ENCODE data around the gene MRPS5. TPM values are rescaled to one million over a fixed set of nuclear protein-coding genes. Genes with fewer than 3 reads are reported as not detected.

The MRPS5 gene
- total and polyA plus RNA-seq, 7 experiments from 2014 or later, result 26.3 to 72.9 (median 41.5) TPM

GRCh38 chr2:95036596-95037383, 84.8 kb downstream of the MRPS5 start:
- Histone ChIP-seq H3K4me3 (ENCODE audit: low read length) (no peak overlapping the region), H3K27me3 (ENCODE audit: control insufficient read depth in 2 of 2, insufficient read depth in 2 of 2, low read length in 2 of 2) (no peaks in the 10 kb centered on the region), H3K27ac (ENCODE audit: low read depth, low read length) (peak overlapping the region; percentile 62), H3K9me3 (ENCODE audit: control insufficient read depth in 2 of 3, low read length in 3 of 3) (no peaks in the 10 kb centered on the region), H3K36me3 (ENCODE audit: control insufficient read depth in 2 of 3, insufficient read depth in 3 of 3, low read length in 3 of 3) (peaks cover 0 to 19% (median 0%) of the 10 kb centered on the region in 3 experiments), H3K4me1 (ENCODE audit: control insufficient read depth in 2 of 2, insufficient read depth in 2 of 2, low read length in 2 of 2) (peaks cover 0 to 65% of the 10 kb centered on the region in 2 donors)
- ChIA-PET POLR2A (no interaction called here), CTCF (no interaction called here)
- Mint-ChIP-seq H3K27me3 (no peaks in the 10 kb centered on the region), H3K4me1 (peaks cover 41 to 97% (median 92%) of the 10 kb centered on the region in 7 donors), H3K4me3 (peak overlapping the region; percentile 39 to 74 (median 57)), H3K9me3 (peaks cover 0 to 17% (median 0%) of the 10 kb centered on the region in 11 donors), H3K27ac (peak overlapping the region; percentile 49 to 98 (median 84)), H3K36me3 (peaks cover 4 to 50% (median 39%) of the 10 kb centered on the region in 5 donors)
- no peak for ATAC-seq
- intact Hi-C loops (cut with micrococcal nuclease), result no loop called here
- DNase-seq, result no peak

Other genes starting within 250 kb of the MRPS5 start
- 100 to 1,000 TPM; 124 to 575 (median 159) TPM for gene MAL, start 96.1 kb downstream of the MRPS5 start, total RNA-seq
- gene MAL, start 96.1 kb downstream of the MRPS5 start, polyA plus RNA-seq, result 100 to 1,000 TPM; 355 to 408 TPM
- gene ZNF514, start 38.0 kb upstream of the MRPS5 start, total RNA-seq, result 10 to 100 TPM; 10.6 to 39.9 (median 16.6) TPM
- gene ZNF514, start 38.0 kb upstream of the MRPS5 start, polyA plus RNA-seq, result 10 to 100 TPM in 1 of 2 donors, 1 to 10 TPM in 1; 6.6 to 11.2 TPM
- gene ZNF2, start 44.0 kb upstream of the MRPS5 start, total RNA-seq, result 10 to 100 TPM in 1 of 5 experiments, 1 to 10 TPM in 4; 1.5 to 10.2 (median 3.4) TPM
- 1 to 10 TPM; 3.1 to 6.1 TPM for gene ZNF2, start 44.0 kb upstream of the MRPS5 start, polyA plus RNA-seq
- 1 to 10 TPM; 1.7 to 6.4 (median 4.3) TPM for gene ZNF892, start 85.7 kb upstream of the MRPS5 start, total RNA-seq
- gene ZNF892, start 85.7 kb upstream of the MRPS5 start, polyA plus RNA-seq, result 1 to 10 TPM in 1 of 2 donors, under 1 TPM in 1; 0.69 to 1.2 TPM
- 1 to 10 TPM in 1 of 5 experiments, under 1 TPM in 4; 0.24 to 1.2 (median 0.57) TPM for gene PROM2, start 152.6 kb upstream of the MRPS5 start, total RNA-seq
- not detected for gene PROM2, start 152.6 kb upstream of the MRPS5 start, polyA plus RNA-seq
- gene KCNIP3, start 175.5 kb upstream of the MRPS5 start, total RNA-seq, result 1 to 10 TPM in 1 of 5 experiments, not detected in 4; 1.0 TPM
- not detected for gene KCNIP3, start 175.5 kb upstream of the MRPS5 start, polyA plus RNA-seq